Measurements from ENCODE around the gene NEURL1B.

GRCh38 chr5:172593721-172594235 is 47.3 kb upstream of the NEURL1B start:
- TF ChIP-seq POLR2A (IDR thresholded peaks at IDR 0.05) (no peak), CTCF (IDR thresholded peaks at IDR 0.05) (no peak), EP300 (IDR thresholded peaks at IDR 0.05) (no peak)

All from tibial nerve (tissue), 4 donors.